GM12878 (cell line): ENCODE data around the gene PPME1. TPM values are rescaled to one million over a fixed set of nuclear protein-coding genes. Genes with fewer than 3 reads are reported as not detected.

ENCODE experiments used
- ATAC-seq: fragments of 200-7000 bp; cut with Tn5 transposase; 3 replicates; pipeline ENCODE4 v1.9.1; 2020; ENCODE audit warnings: mild to moderate bottlenecking, moderate library complexity
- BruUV-seq: library from RNA; stranded (reverse); fragments of 400-500 nt; replicated peaks from 2 replicates; lab custom pipeline; 2021; lab: Mats Ljungman, UMichigan
- CTCF ChIA-PET: fragments of 300-600 bp; sonication (Branson Sonifier 250); formaldehyde crosslinking; extraction: SDS; loops from one replicate; lab custom pipeline; 2021; ENCODE audit warnings: inconsistent platforms; lab: Yijun Ruan, JAX
- POLR2A ChIA-PET: fragments of 350-600 bp; formaldehyde crosslinking; extraction: SDS; loops from one replicate; lab custom pipeline; 2021; ENCODE audit warnings: inconsistent platforms; lab: Charles Lee
- RAD21 ChIA-PET: fragments of 300-600 bp; sonication (Branson Sonifier 250); formaldehyde crosslinking; loops from one replicate; lab custom pipeline; 2023; ENCODE audit warnings: antibody characterized with exemption; ENCODE audit not compliant: unreplicated experiment; lab: Charles Lee
- SMC1A ChIA-PET: fragments of 300-600 bp; sonication (Branson Sonifier 250); formaldehyde crosslinking; loops from one replicate; lab custom pipeline; 2023; ENCODE audit not compliant: unreplicated experiment, uncharacterized antibody; lab: Charles Lee
- DNase-seq: peaks from one replicate; pipeline ENCODE4 v3.0.0-alpha.2; 2011; ENCODE audit warnings: low read depth, low spot score
- FAIRE-seq: peaks from 3 replicates; lab custom pipeline; 2011; peaks lifted over from hg19 to GRCh38; lab: Jason Lieb, UNC
- H2AFZ ChIP-seq: 2 replicates; pipeline ENCODE4 v1.6.0; 2011; ENCODE audit warnings: low read depth, low read length, control low read depth; ENCODE audit not compliant: control insufficient read depth
- H3K27ac ChIP-seq: 2 replicates; pipeline ENCODE4 v1.5.1; 2011; ENCODE audit warnings: control low read depth; ENCODE audit not compliant: control insufficient read depth, insufficient read depth
- H3K27me3 ChIP-seq, 2 experiments: replicated peaks in 1 of 2; 2 replicates each; pipeline versions ENCODE4 v1.6.0 to v1.6.1; 2011; ENCODE audit warnings: low read length in 1 of 2; ENCODE audit not compliant: control insufficient read depth in 2 of 2, insufficient read depth in 2 of 2
- H3K36me3 ChIP-seq, 2 experiments: 2 replicates each; pipeline ENCODE4 v1.5.1; 2011; ENCODE audit warnings: low read length in 1 of 2; ENCODE audit not compliant: control insufficient read depth in 2 of 2, insufficient read depth in 2 of 2
- H3K4me1 ChIP-seq: 2 replicates; pipeline ENCODE4 v1.6.1; 2011; ENCODE audit warnings: mild to moderate bottlenecking, low read length, moderate library complexity, mixed read lengths; ENCODE audit not compliant: control insufficient read depth, insufficient read depth
- H3K4me2 ChIP-seq: 2 replicates; pipeline ENCODE4 v1.6.0; 2011; ENCODE audit warnings: control low read depth; ENCODE audit not compliant: control insufficient read depth, insufficient read depth
- H3K4me3 ChIP-seq: fragments of 200-600 bp; sonication (generic); 2 replicates; pipeline ENCODE4 v1.5.1; 2016
- H3K79me2 ChIP-seq: 2 replicates; pipeline ENCODE4 v1.6.0; 2011; ENCODE audit warnings: low read length; ENCODE audit not compliant: control insufficient read depth, insufficient read depth
- H3K9ac ChIP-seq: 2 replicates; pipeline ENCODE4 v1.8.0; 2011; ENCODE audit warnings: low read length, control low read depth, mixed read lengths; ENCODE audit not compliant: control insufficient read depth, insufficient read depth
- H3K9me3 ChIP-seq: replicated peaks from 3 replicates; pipeline ENCODE4 v1.5.1; 2011; ENCODE audit warnings: mild to moderate bottlenecking, low read length; ENCODE audit not compliant: control insufficient read depth, insufficient read depth
- H4K20me1 ChIP-seq: 2 replicates; pipeline ENCODE4 v1.6.0; 2011; ENCODE audit not compliant: control insufficient read depth, insufficient read depth
- ATF7 ChIP-seq: fragments of 450-650 bp; IDR thresholded peaks from 2 replicates; pipeline ENCODE4 v1.6.1; 2016; ENCODE audit warnings: low read depth, mild to moderate bottlenecking
- DPF2 ChIP-seq: fragments of 450-650 bp; IDR thresholded peaks from 2 replicates; pipeline ENCODE4 v1.6.1; 2017; ENCODE audit warnings: mild to moderate bottlenecking
- HCFC1 ChIP-seq: fragments of 150-350 bp; IDR thresholded peaks from 2 replicates; pipeline ENCODE4 v1.6.1; 2014; ENCODE audit warnings: low read length
- IKZF2 ChIP-seq, 2 experiments: fragments of 450-650 bp; IDR thresholded peaks; 2 replicates each; pipeline ENCODE4 v1.6.1; 2017; ENCODE audit warnings: mild to moderate bottlenecking in 2 of 2, moderate library complexity in 2 of 2
- POLR2A ChIP-seq: IDR thresholded peaks from 2 replicates; pipeline ENCODE4 v1.6.1; 2011; ENCODE audit warnings: low read depth, mild to moderate bottlenecking, low read length
- RAD21 ChIP-seq: IDR thresholded peaks from 2 replicates; pipeline ENCODE4 v1.6.1; 2011; ENCODE audit warnings: mild to moderate bottlenecking, low read depth, low read length, moderate library complexity; ENCODE audit not compliant: insufficient read depth
- SP1 ChIP-seq: IDR thresholded peaks from one replicate; pipeline ENCODE4 v1.6.1; 2011; ENCODE audit warnings: low read depth, low read length
- SUZ12 ChIP-seq: fragments of 200-600 bp; sonication (generic); IDR thresholded peaks from one replicate; pipeline ENCODE4 v1.6.1; 2018; ENCODE audit warnings: antibody characterized with exemption, mild to moderate bottlenecking; ENCODE audit not compliant: unreplicated experiment
- TCF3 ChIP-seq: IDR thresholded peaks from 2 replicates; pipeline ENCODE4 v1.6.1; 2012; ENCODE audit warnings: low read depth, mild to moderate bottlenecking, low read length, borderline replicate concordance; ENCODE audit not compliant: insufficient read depth
- WGBS: methylation state at CpG from one replicate; pipeline ENCODE4 v1.1.6; 2016; ENCODE audit warnings: low lambda C conversion rate; ENCODE audit not compliant: insufficient replicate concordance, insufficient coverage; ENCODE audit errors: missing lambda C conversion rate; 5-methylcytosine and 5-hydroxymethylcytosine counted together
- in situ Hi-C: fragments of 300-500 bp; cut with MboI; formaldehyde crosslinking; loops from 9 replicates; pipeline ENCODE4 v1.14.3; 2018; ENCODE audit warnings: mixed read lengths
- intact Hi-C: fragments of 100-400 bp; cut with micrococcal nuclease; formaldehyde crosslinking; loops from one replicate; pipeline ENCODE4 v1.14.2; 2022; ENCODE audit not compliant: unreplicated experiment
- polyA plus RNA-seq, 11 experiments: library from polyadenylated mRNA; depleted of rRNA in 4 of 11; unstranded in 6 of 11; stranded (reverse) in 5 of 11; fragments of >200 nt; fragmentation: Nextera tagmentation in 4 of 11; fragmentation: Illumina TruSeq in 1 of 11; extraction: Ambion mirVana in 4 of 11; extraction: Trizol in 1 of 11; gene quantifications; 1 replicate in 1 of 11; 2 replicates in 10 of 11; pipeline versions ENCODE4 v1.2.1 to v1.2.3, GENCODE V29; 2011 to 2016; ENCODE audit warnings: inconsistent platforms in 2 of 11, missing spikeins in 2 of 11, low read depth in 1 of 11
- total RNA-seq, 4 experiments: library from RNA; depleted of rRNA in 3 of 4; stranded (reverse); fragments of >200 nt in 3 of 4; fragmentation: Illumina TruSeq in 1 of 4; extraction: Trizol in 1 of 4; gene quantifications; 2 replicates each; pipeline versions ENCODE4 v1.2.1 to v1.2.3, GENCODE V29; 2013 to 2021
- TF ChIP-seq, protein P1 (sequence below): fragments of 450-650 bp; formaldehyde crosslinking; IDR thresholded peaks from 2 replicates; pipeline ENCODE4 v1.5.0; 2022; ENCODE audit warnings: mild to moderate bottlenecking, missing genetic modification characterization

Gene PPME1
- total and polyA plus RNA-seq, 10 of the 15 experiments (the other 5 are each of a cell fraction or from before 2014, with no cell fraction given): 3.1 to 51.4 (median 20.8) TPM

DNA sequence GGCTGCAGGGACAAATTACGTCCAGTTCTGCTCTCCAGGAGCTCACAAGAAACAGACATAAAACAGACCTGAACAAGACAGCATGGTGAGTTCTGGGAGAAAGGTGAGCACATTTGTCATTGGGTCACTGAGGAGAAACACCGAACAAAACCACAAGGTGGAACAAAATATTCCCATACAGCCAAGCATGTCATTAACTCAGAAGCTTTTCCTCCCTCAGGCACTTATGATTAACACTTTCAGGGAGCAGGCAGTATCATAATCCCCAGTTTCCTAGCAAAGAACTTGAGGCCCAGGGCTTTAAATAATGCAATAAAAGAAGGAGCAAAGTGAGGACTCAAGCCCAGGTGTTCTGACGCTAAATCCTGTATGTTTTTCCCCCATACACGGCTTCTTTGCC is 97.4 kb downstream of the PPME1 start (continued):
- TF ChIP-seq IKZF2 (IDR thresholded peaks at IDR 0.05): no peak
- TF ChIP-seq HCFC1: no peak
- TF ChIP-seq SP1: no peak
- TF ChIP-seq, protein P1, sequence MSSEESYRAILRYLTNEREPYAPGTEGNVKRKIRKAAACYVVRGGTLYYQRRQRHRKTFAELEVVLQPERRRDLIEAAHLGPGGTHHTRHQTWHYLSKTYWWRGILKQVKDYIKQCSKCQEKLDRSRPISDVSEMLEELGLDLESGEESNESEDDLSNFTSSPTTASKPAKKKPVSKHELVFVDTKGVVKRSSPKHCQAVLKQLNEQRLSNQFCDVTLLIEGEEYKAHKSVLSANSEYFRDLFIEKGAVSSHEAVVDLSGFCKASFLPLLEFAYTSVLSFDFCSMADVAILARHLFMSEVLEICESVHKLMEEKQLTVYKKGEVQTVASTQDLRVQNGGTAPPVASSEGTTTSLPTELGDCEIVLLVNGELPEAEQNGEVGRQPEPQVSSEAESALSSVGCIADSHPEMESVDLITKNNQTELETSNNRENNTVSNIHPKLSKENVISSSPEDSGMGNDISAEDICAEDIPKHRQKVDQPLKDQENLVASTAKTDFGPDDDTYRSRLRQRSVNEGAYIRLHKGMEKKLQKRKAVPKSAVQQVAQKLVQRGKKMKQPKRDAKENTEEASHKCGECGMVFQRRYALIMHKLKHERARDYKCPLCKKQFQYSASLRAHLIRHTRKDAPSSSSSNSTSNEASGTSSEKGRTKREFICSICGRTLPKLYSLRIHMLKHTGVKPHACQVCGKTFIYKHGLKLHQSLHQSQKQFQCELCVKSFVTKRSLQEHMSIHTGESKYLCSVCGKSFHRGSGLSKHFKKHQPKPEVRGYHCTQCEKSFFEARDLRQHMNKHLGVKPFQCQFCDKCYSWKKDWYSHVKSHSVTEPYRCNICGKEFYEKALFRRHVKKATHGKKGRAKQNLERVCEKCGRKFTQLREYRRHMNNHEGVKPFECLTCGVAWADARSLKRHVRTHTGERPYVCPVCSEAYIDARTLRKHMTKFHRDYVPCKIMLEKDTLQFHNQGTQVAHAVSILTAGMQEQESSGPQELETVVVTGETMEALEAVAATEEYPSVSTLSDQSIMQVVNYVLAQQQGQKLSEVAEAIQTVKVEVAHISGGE: no peak

GRCh38 chr11:74269161-74269811 is 98.2 kb downstream of the PPME1 start:
- Histone ChIP-seq H3K4me3 (no peak overlapping the region), H3K4me2 (no peak overlapping the region), H3K79me2 (no peaks in the 10 kb centered on the region), H4K20me1 (no peaks in the 10 kb centered on the region), H3K4me1 (no peaks in the 10 kb centered on the region), H3K9me3 (no peaks in the 10 kb centered on the region), H3K36me3 (no peaks in the 10 kb centered on the region), H2AFZ (no peak overlapping the region), H3K27me3 (peaks cover 0 to 6% of the 10 kb centered on the region in 2 experiments; a peak in 2 of 4 replicates), H3K9ac (no peak overlapping the region), H3K27ac (no peak overlapping the region)
- intact Hi-C loops: no loop called here
- ChIA-PET SMC1A (interaction anchor here (1.4 kb wide), 1 partner anchor 14 kb away, joined by 5 read pairs; no protein-coding TSS in a partner anchor), CTCF (interaction anchor here (1.6 to 4.5 kb wide), 2 partner anchors 14 to 52 kb away, joined by 5 to 22 read pairs; no protein-coding TSS in a partner anchor), RAD21 (no interaction called here), POLR2A (no interaction called here)
- ATAC-seq: no peak
- no peak for DNase-seq
- in situ Hi-C loops: no loop called here
- TF ChIP-seq DPF2 (no peak), SUZ12 (no peak), TCF3 (no peak), ATF7 (no peak), POLR2A (no peak), RAD21 (no peak)
- no TSS peak for BruUV-seq
- WGBS: 23% methylated on average over 11 of the region's 11 CpGs
- no peak for FAIRE-seq
